MM.1S (cell line): Measurements from ENCODE around the gene CELF2.
A peak's percentile ranks its signal among the peaks of the same experiment; 100 is the strongest.

Experiments used
- DNase-seq: peaks from one replicate; pipeline ENCODE4 v3.0.0-alpha.2; 2015
- H2AFZ ChIP-seq: fragments of 300-600 bp; sonication (generic); 2 replicates; pipeline ENCODE4 v1.6.0; 2016; ENCODE audit warnings: antibody characterized with exemption, low read length
- H3F3A ChIP-seq: fragments of 300-600 bp; sonication (generic); 2 replicates; pipeline ENCODE4 v1.6.1; 2016; ENCODE audit warnings: mild to moderate bottlenecking, antibody characterized with exemption, low read length, moderate library complexity, mixed read lengths; ENCODE audit not compliant: insufficient read depth
- H3K27ac ChIP-seq: fragments of 300-600 bp; sonication (generic); 2 replicates; pipeline ENCODE4 v1.5.1; 2016; ENCODE audit warnings: mild to moderate bottlenecking, low read length
- H3K27me3 ChIP-seq: fragments of 300-600 bp; sonication (generic); replicated peaks from 2 replicates; pipeline ENCODE4 v1.6.0; 2016; ENCODE audit warnings: low read length; ENCODE audit not compliant: insufficient read depth
- H3K36me3 ChIP-seq: fragments of 300-600 bp; sonication (generic); replicated peaks from 2 replicates; pipeline ENCODE4 v1.6.1; 2016; ENCODE audit warnings: mild to moderate bottlenecking, low read length, mixed read lengths; ENCODE audit not compliant: insufficient read depth
- H3K4me1 ChIP-seq: fragments of 300-600 bp; sonication (generic); 2 replicates; pipeline ENCODE4 v1.6.1; 2016; ENCODE audit warnings: low read length, mixed read lengths
- H3K4me2 ChIP-seq: fragments of 300-600 bp; sonication (generic); 2 replicates; pipeline ENCODE4 v1.6.0; 2016; ENCODE audit warnings: low read depth, low read length
- H3K4me3 ChIP-seq: fragments of 300-600 bp; sonication (generic); 2 replicates; pipeline ENCODE4 v1.5.1; 2016; ENCODE audit warnings: low read length, mixed read lengths
- H3K79me2 ChIP-seq: fragments of 300-600 bp; sonication (generic); 2 replicates; pipeline ENCODE4 v1.6.1; 2016; ENCODE audit warnings: mixed run types, low read length, mixed read lengths
- H3K9ac ChIP-seq: fragments of 300-600 bp; sonication (generic); 2 replicates; pipeline ENCODE4 v1.6.1; 2016; ENCODE audit warnings: low read length, mixed read lengths
- H3K9me2 ChIP-seq: fragments of 300-600 bp; sonication (generic); replicated peaks from 2 replicates; pipeline ENCODE4 v1.6.1; 2016; ENCODE audit warnings: mild to moderate bottlenecking, low read length, mixed read lengths; ENCODE audit not compliant: insufficient read depth
- H3K9me3 ChIP-seq: fragments of 300-600 bp; sonication (generic); replicated peaks from 2 replicates; pipeline ENCODE4 v1.6.1; 2016; ENCODE audit warnings: mild to moderate bottlenecking, low read length, mixed read lengths; ENCODE audit not compliant: insufficient read depth
- H4K20me1 ChIP-seq: fragments of 300-600 bp; sonication (generic); 2 replicates; pipeline ENCODE4 v1.6.1; 2016; ENCODE audit warnings: mild to moderate bottlenecking, low read length, moderate library complexity, mixed read lengths; ENCODE audit not compliant: insufficient read depth
- CTCF ChIP-seq: fragments of 300-600 bp; sonication (generic); IDR thresholded peaks from 2 replicates; pipeline ENCODE4 v1.5.1; 2016; ENCODE audit warnings: antibody characterized with exemption, low read length, mixed read lengths
- EZH2 ChIP-seq: fragments of 300-600 bp; sonication (generic); optimal IDR thresholded peaks from 2 replicates; pipeline ENCODE3; 2017; ENCODE audit warnings: low read depth, mild to moderate bottlenecking, antibody characterized with exemption, low read length, mixed read lengths
- EZH2phosphoT487 ChIP-seq: fragments of 300-600 bp; sonication (generic); IDR thresholded peaks from 2 replicates; pipeline ENCODE4 v1.6.1; 2018; ENCODE audit warnings: antibody characterized with exemption, low read length

Gene CELF2

GRCh38 chr10:11212288-11213085 is 194.8 kb downstream of the CELF2 start:
- Histone ChIP-seq H2AFZ (no peak overlapping the region), H3K9ac (no peak overlapping the region)

GRCh38 chr10:11213137-11213536 is 195.5 kb downstream of the CELF2 start:
- Histone ChIP-seq H3K9ac (no peak overlapping the region), H3K4me3 (no peak overlapping the region), H3K79me2 (peaks cover 100% of the 10 kb centered on the region), H3K27ac (peak overlapping the region; percentile 82; the same call in 1 of the 2 replicates), H4K20me1 (peaks cover 78% of the 10 kb centered on the region), H3K9me3 (no peaks in the 10 kb centered on the region), H3K4me1 (peaks cover 75% of the 10 kb centered on the region), H3K9me2 (no peaks in the 10 kb centered on the region), H3K36me3 (peaks cover 48% of the 10 kb centered on the region), H3K27me3 (no peaks in the 10 kb centered on the region), H3K4me2 (no peak overlapping the region), H3F3A (peaks cover 78% of the 10 kb centered on the region), H2AFZ (no peak overlapping the region)
- TF ChIP-seq EZH2phosphoT487 (no peak), CTCF (no peak), EZH2 (no peak)
- DNase-seq: peak; percentile 5

More at GRCh38 chr10:11212288-11213085, 194.8 kb downstream of the CELF2 start:
- no peaks in the 10 kb centered on the region for H3K9me2 ChIP-seq
- peaks cover 100% of the 10 kb centered on the region for H3K79me2 ChIP-seq
- no peak for TF ChIP-seq EZH2phosphoT487
- no peak for TF ChIP-seq CTCF
- no peak for TF ChIP-seq EZH2
- H3K27ac ChIP-seq: peak overlapping the region; percentile 82; the same call in 1 of the 2 replicates
- peaks cover 80% of the 10 kb centered on the region for H4K20me1 ChIP-seq
- DNase-seq: no peak
- no peaks in the 10 kb centered on the region for H3K27me3 ChIP-seq
- H3K4me2 ChIP-seq: no peak overlapping the region
- H3K9me3 ChIP-seq: no peaks in the 10 kb centered on the region
- peaks cover 75% of the 10 kb centered on the region for H3K4me1 ChIP-seq
- peaks cover 46% of the 10 kb centered on the region for H3K36me3 ChIP-seq
- H3F3A ChIP-seq: peaks cover 83% of the 10 kb centered on the region
- H3K4me3 ChIP-seq: no peak overlapping the region

DNA sequence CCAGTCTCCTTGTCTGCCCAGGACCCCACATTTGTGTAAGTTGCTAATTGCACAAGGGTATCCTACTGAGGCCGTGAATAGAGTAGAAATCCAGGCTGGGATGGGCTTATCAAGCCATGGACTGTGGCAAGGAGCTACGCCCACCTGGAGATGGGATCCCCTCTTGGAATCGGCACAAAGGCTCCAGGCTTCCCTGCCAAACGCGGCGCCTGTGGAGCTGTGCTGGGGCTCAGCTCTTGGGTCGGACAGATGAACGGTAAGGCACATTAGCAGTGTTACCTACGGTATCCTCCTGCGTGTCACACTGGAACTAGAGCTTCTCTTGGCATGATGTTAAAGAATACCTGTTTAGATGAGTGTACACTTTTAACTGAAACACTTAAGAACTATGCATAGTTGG is 196.7 kb downstream of the CELF2 start:
- Histone ChIP-seq H2AFZ (no peak overlapping the region), H3K79me2 (peaks cover 100% of the 10 kb centered on the region), H3K4me3 (no peak overlapping the region), H3K27ac (no peak overlapping the region; the same call in 1 of the 2 replicates), H3K36me3 (peaks cover 61% of the 10 kb centered on the region), H3K27me3 (no peaks in the 10 kb centered on the region), H3F3A (peaks cover 77% of the 10 kb centered on the region), H3K4me2 (no peak overlapping the region), H3K9me3 (no peaks in the 10 kb centered on the region), H3K9me2 (no peaks in the 10 kb centered on the region), H4K20me1 (peaks cover 78% of the 10 kb centered on the region), H3K4me1 (peaks cover 75% of the 10 kb centered on the region), H3K9ac (no peak overlapping the region)
- DNase-seq: peak; percentile 5
- no peak for TF ChIP-seq CTCF
- no peak for TF ChIP-seq EZH2phosphoT487
- TF ChIP-seq EZH2: no peak
